Mammary epithelial cell (primary cell): ENCODE measurements around the gene DPEP1.

Experiments used
- EZH2 ChIP-seq: IDR thresholded peaks from 2 replicates; pipeline ENCODE4 v1.6.1; 2012; ENCODE audit warnings: low read length, inconsistent platforms, borderline replicate concordance
- TF ChIP-seq, protein P1 (sequence below), 2 donors: IDR thresholded peaks in 1 of 2; conservative IDR thresholded peaks in 1 of 2; 2 replicates each; pipeline ENCODE4 v1.5.1; 2011 to 2012; ENCODE audit warnings: inconsistent platforms in 2 of 2, low read length in 2 of 2, mild to moderate bottlenecking in 2 of 2, control low read depth in 1 of 2, low read depth in 1 of 2; ENCODE audit not compliant: insufficient read depth in 1 of 2; ENCODE audit errors: extremely low read depth in 1 of 2

- TF ChIP-seq, protein P1, sequence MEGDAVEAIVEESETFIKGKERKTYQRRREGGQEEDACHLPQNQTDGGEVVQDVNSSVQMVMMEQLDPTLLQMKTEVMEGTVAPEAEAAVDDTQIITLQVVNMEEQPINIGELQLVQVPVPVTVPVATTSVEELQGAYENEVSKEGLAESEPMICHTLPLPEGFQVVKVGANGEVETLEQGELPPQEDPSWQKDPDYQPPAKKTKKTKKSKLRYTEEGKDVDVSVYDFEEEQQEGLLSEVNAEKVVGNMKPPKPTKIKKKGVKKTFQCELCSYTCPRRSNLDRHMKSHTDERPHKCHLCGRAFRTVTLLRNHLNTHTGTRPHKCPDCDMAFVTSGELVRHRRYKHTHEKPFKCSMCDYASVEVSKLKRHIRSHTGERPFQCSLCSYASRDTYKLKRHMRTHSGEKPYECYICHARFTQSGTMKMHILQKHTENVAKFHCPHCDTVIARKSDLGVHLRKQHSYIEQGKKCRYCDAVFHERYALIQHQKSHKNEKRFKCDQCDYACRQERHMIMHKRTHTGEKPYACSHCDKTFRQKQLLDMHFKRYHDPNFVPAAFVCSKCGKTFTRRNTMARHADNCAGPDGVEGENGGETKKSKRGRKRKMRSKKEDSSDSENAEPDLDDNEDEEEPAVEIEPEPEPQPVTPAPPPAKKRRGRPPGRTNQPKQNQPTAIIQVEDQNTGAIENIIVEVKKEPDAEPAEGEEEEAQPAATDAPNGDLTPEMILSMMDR (conservative IDR thresholded peaks at IDR 0.05 in 1 of 2, IDR thresholded peaks at IDR 0.05 in 1 of 2; ENCODE audit: extremely low read depth in 1 of 2, insufficient read depth in 1 of 2, low read depth in 1 of 2, low read length in 2 of 2) = no peak
- no peak for TF ChIP-seq EZH2
Observed at GRCh38 chr16:89567656-89568594, 45.5 kb upstream of the DPEP1 start.
